Vagina (tissue), 2 donors: Measurements from ENCODE around the gene ALOX15B. TPM values are rescaled to one million over a fixed set of nuclear protein-coding genes. Genes with fewer than 3 reads are reported as not detected.

Experiments
- DNase-seq, 2 donors: peaks; one replicate each; pipeline ENCODE4 v3.0.0-alpha.2; 2017; ENCODE audit errors: extremely low spot score in 2 of 2
- H3K27ac ChIP-seq: fragments of 200-600 bp; sonication (generic); one replicate; pipeline ENCODE4 v1.5.1; 2019
- H3K27me3 ChIP-seq: fragments of 200-600 bp; sonication (generic); one replicate; pipeline ENCODE4 v1.5.1; 2019
- H3K36me3 ChIP-seq, 2 donors: fragments of 200-600 bp; sonication (generic); one replicate each; pipeline ENCODE4 v1.5.1; 2017 to 2019
- H3K4me1 ChIP-seq: fragments of 200-600 bp; sonication (generic); one replicate; pipeline ENCODE4 v1.5.1; 2019
- H3K4me3 ChIP-seq, 2 donors: fragments of 200-600 bp; sonication (generic); 1 replicate in 1 of 2; 2 replicates in 1 of 2; pipeline ENCODE4 v1.5.1; 2016 to 2019
- H3K9me3 ChIP-seq: fragments of 200-600 bp; sonication (generic); one replicate; pipeline ENCODE4 v1.5.1; 2019
- CTCF ChIP-seq, 3 experiments: fragments of 450-650 bp in 2 of 3; fragments of 200-600 bp in 1 of 3; sonication (generic) in 1 of 3; IDR thresholded peaks; one replicate each; pipeline ENCODE4 v1.5.1; 2017 to 2019; ENCODE audit warnings: antibody characterized with exemption in 3 of 3, mild to moderate bottlenecking in 2 of 3, moderate library complexity in 2 of 3
- POLR2A ChIP-seq, 2 donors: fragments of 450-650 bp; IDR thresholded peaks; one replicate each; pipeline ENCODE4 v1.6.1; 2017; ENCODE audit warnings: antibody characterized with exemption in 2 of 2, mild to moderate bottlenecking in 2 of 2, moderate library complexity in 2 of 2
- POLR2AphosphoS5 ChIP-seq, 2 donors: sonication (generic); formaldehyde crosslinking; IDR thresholded peaks; one replicate each; pipeline ENCODE4 v1.9.0; 2017; ENCODE audit warnings: antibody characterized with exemption in 2 of 2, mild to moderate bottlenecking in 2 of 2, low read depth in 1 of 2; ENCODE audit not compliant: insufficient read depth in 1 of 2
- intact Hi-C: fragments of 100-400 bp; cut with DNase I; formaldehyde crosslinking; loops from one replicate; pipeline ENCODE4 v1.15.1; 2023
- total RNA-seq: library from RNA; depleted of rRNA; stranded (reverse); fragments of >200 nt; gene quantifications from one replicate; pipeline ENCODE4 v1.2.3, GENCODE V29; 2016

The ALOX15B gene
- total RNA-seq, 1 donor from 2014 or later, result 28.7 TPM

GRCh38 chr17:8005967-8006730 is 32.7 kb upstream of the ALOX15B start:
- Histone ChIP-seq H3K4me3 (no peak overlapping the region), H3K4me1 (peaks cover 14% of the 10 kb centered on the region), H3K27me3 (peaks cover 10% of the 10 kb centered on the region), H3K36me3 (no peaks in the 10 kb centered on the region), H3K27ac (no peak overlapping the region), H3K9me3 (no peaks in the 10 kb centered on the region)
- no peak for TF ChIP-seq POLR2A (IDR thresholded peaks at IDR 0.05)
- no peak for TF ChIP-seq POLR2AphosphoS5 (IDR thresholded peaks at IDR 0.05; ENCODE audit: insufficient read depth in 1 of 2, low read depth in 1 of 2)
- no peak for TF ChIP-seq CTCF (IDR thresholded peaks at IDR 0.05)
- no peak for DNase-seq
- intact Hi-C loops, result no loop called here

DNA sequence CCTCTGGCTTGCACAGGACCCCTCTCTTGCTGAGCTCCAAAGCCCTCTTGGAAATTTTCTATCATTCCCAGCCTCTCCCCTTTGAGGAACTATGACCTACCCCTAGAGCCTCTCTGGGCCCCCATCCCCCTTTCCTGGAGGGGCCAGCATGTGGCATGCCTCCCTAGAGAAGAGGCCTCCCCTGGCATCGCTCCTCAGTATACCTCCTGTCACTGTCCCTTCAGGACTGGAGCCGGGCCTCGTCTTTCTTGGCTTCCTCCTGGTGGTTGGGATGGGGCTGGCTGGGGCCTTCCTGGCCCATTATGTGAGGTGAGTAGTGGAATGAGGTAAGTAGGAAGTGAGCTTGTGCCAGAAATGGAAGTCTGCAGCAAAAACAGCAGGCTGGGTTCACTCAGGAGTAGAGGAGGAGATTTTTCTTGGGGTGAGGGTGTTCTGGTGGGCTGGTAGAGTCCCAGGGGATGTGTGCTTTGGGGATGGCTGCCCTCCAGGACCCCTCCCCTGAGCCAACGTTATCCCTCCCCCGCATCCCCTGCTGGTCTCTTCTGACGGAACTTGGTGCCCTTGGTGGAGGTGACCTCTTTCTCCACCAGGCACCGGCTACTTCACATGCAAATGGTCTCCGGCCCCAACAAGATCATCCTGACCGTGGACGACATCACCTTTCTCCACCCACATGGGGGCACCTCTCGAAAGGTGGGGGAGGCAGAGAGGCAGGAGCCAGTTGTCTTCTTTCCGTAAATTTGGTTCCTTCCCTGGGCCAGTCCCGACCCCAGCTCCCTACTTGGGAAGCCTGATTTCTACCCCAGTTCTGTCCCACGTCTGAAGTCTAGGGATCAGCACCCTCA is 31.8 kb upstream of the ALOX15B start:
- peaks cover 10% of the 10 kb centered on the region for H3K27me3 ChIP-seq
- DNase-seq, result no peak
- intact Hi-C loops, result no loop called here

GRCh38 chr17:8007836-8008235 is 31.0 kb upstream of the ALOX15B start:
- TF ChIP-seq CTCF (IDR thresholded peaks at IDR 0.05), result no peak
- TF ChIP-seq POLR2A (IDR thresholded peaks at IDR 0.05), result no peak
- no peak for TF ChIP-seq POLR2AphosphoS5 (IDR thresholded peaks at IDR 0.05; ENCODE audit: insufficient read depth in 1 of 2, low read depth in 1 of 2)
- H3K4me3 ChIP-seq, result no peak overlapping the region
- H3K27ac ChIP-seq, result no peak overlapping the region
- DNase-seq, result no peak
- H3K36me3 ChIP-seq, result no peaks in the 10 kb centered on the region
- intact Hi-C loops, result no loop called here
- peaks cover 4% of the 10 kb centered on the region for H3K4me1 ChIP-seq
- peaks cover 5% of the 10 kb centered on the region for H3K27me3 ChIP-seq
- H3K9me3 ChIP-seq, result no peaks in the 10 kb centered on the region

More for the DNA sequence above, 31.8 kb upstream of the ALOX15B start:
- Histone ChIP-seq H3K4me3 (no peak overlapping the region), H3K27ac (no peak overlapping the region), H3K36me3 (no peaks in the 10 kb centered on the region), H3K4me1 (peaks cover 11% of the 10 kb centered on the region), H3K9me3 (no peaks in the 10 kb centered on the region)
- no peak for TF ChIP-seq POLR2AphosphoS5 (IDR thresholded peaks at IDR 0.05; ENCODE audit: insufficient read depth in 1 of 2, low read depth in 1 of 2)
- TF ChIP-seq CTCF (IDR thresholded peaks at IDR 0.05), result no peak
- no peak for TF ChIP-seq POLR2A (IDR thresholded peaks at IDR 0.05)

- no peak for DNase-seq
- no peaks in the 10 kb centered on the region for H3K27me3 ChIP-seq
- no peak overlapping the region for H3K4me3 ChIP-seq
- no peaks in the 10 kb centered on the region for H3K9me3 ChIP-seq
- no peak for TF ChIP-seq CTCF (IDR thresholded peaks at IDR 0.05)
- no peak for TF ChIP-seq POLR2AphosphoS5 (IDR thresholded peaks at IDR 0.05; ENCODE audit: insufficient read depth in 1 of 2, low read depth in 1 of 2)
- TF ChIP-seq POLR2A (IDR thresholded peaks at IDR 0.05), result no peak
- H3K27ac ChIP-seq, result no peak overlapping the region
- peaks cover 15% of the 10 kb centered on the region for H3K4me1 ChIP-seq
- H3K36me3 ChIP-seq, result no peaks in the 10 kb centered on the region
- intact Hi-C loops, result no loop called here
Measured at GRCh38 chr17:8012045-8012580, 26.7 kb upstream of the ALOX15B start.
